Common myeloid progenitor, CD34-positive (primary cell): ENCODE data around the gene SLC12A3.
A peak's percentile ranks its signal among the peaks of the same experiment; 100 is the strongest.

ENCODE experiments used
- CTCF ChIA-PET: fragments of 350-600 bp; sonication (Branson Sonifier 250); formaldehyde crosslinking; loops from one replicate; lab custom pipeline; 2021; ENCODE audit warnings: antibody characterized with exemption; lab: Charles Lee
- POLR2A ChIA-PET: fragments of 350-600 bp; sonication (Branson Sonifier 250); formaldehyde crosslinking; loops from one replicate; lab custom pipeline; 2021; ENCODE audit warnings: antibody characterized with exemption; lab: Charles Lee
- DNase-seq, 3 donors: peaks; one replicate each; pipeline versions ENCODE4 v3.0.0 to v3.0.0-alpha.2; 2013
- H3K27ac ChIP-seq, 2 experiments: 1 replicate in 1 of 2; 2 replicates in 1 of 2; pipeline ENCODE4 v1.7.0; 2013; ENCODE audit warnings: inconsistent platforms in 2 of 2, low read length in 2 of 2, mild to moderate bottlenecking in 2 of 2, low read depth in 1 of 2, moderate library complexity in 1 of 2; ENCODE audit not compliant: severe bottlenecking in 2 of 2, insufficient read depth in 1 of 2, poor library complexity in 1 of 2
- H3K27me3 ChIP-seq, 5 experiments: replicated peaks in 2 of 5; 1 replicate in 3 of 5; 2 replicates in 2 of 5; pipeline versions ENCODE4 v1.6.1 to v1.7.0; 2013; ENCODE audit warnings: low read length in 4 of 5, mild to moderate bottlenecking in 2 of 5, moderate library complexity in 2 of 5, inconsistent platforms in 1 of 5; ENCODE audit not compliant: insufficient read depth in 5 of 5, control insufficient read depth in 4 of 5
- H3K36me3 ChIP-seq, 4 experiments: 1 replicate in 2 of 4; 2 replicates in 2 of 4; pipeline versions ENCODE4 v1.6.1 to v1.7.0; 2013; ENCODE audit warnings: low read length in 3 of 4, control low read depth in 1 of 4, mild to moderate bottlenecking in 1 of 4; ENCODE audit not compliant: control insufficient read depth in 4 of 4, insufficient read depth in 4 of 4
- H3K4me1 ChIP-seq, 4 experiments: 1 replicate in 3 of 4; 2 replicates in 1 of 4; pipeline versions ENCODE4 v1.6.1 to v1.7.1; 2013; ENCODE audit warnings: low read length in 3 of 4, mild to moderate bottlenecking in 3 of 4, control low read depth in 1 of 4, inconsistent platforms in 1 of 4, moderate library complexity in 1 of 4; ENCODE audit not compliant: control insufficient read depth in 4 of 4, insufficient read depth in 4 of 4; ENCODE audit errors: control extremely low read depth in 1 of 4
- H3K4me3 ChIP-seq, 7 experiments: 1 replicate in 4 of 7; 2 replicates in 3 of 7; pipeline versions ENCODE4 v1.5.1 to v1.7.0; 2013; ENCODE audit warnings: mild to moderate bottlenecking in 7 of 7, low read length in 6 of 7, moderate library complexity in 6 of 7, inconsistent platforms in 2 of 7, low read depth in 2 of 7, control low read depth in 1 of 7; ENCODE audit not compliant: insufficient read depth in 4 of 7, control insufficient read depth in 1 of 7; ENCODE audit errors: extremely low read depth in 1 of 7
- H3K9me3 ChIP-seq, 5 experiments: 1 replicate in 4 of 5; 2 replicates in 1 of 5; pipeline versions ENCODE4 v1.6.1 to v1.7.1; 2013; ENCODE audit warnings: low read length in 4 of 5, mild to moderate bottlenecking in 2 of 5, inconsistent platforms in 1 of 5, low read depth in 1 of 5, moderate library complexity in 1 of 5; ENCODE audit not compliant: control insufficient read depth in 4 of 5, insufficient read depth in 2 of 5; ENCODE audit errors: control extremely low read depth in 1 of 5
- WGBS: methylation state at CpG from one replicate; pipeline ENCODE4 v1.1.5; 2013; ENCODE audit not compliant: insufficient coverage; 5-methylcytosine and 5-hydroxymethylcytosine counted together

SLC12A3 gene

DNA sequence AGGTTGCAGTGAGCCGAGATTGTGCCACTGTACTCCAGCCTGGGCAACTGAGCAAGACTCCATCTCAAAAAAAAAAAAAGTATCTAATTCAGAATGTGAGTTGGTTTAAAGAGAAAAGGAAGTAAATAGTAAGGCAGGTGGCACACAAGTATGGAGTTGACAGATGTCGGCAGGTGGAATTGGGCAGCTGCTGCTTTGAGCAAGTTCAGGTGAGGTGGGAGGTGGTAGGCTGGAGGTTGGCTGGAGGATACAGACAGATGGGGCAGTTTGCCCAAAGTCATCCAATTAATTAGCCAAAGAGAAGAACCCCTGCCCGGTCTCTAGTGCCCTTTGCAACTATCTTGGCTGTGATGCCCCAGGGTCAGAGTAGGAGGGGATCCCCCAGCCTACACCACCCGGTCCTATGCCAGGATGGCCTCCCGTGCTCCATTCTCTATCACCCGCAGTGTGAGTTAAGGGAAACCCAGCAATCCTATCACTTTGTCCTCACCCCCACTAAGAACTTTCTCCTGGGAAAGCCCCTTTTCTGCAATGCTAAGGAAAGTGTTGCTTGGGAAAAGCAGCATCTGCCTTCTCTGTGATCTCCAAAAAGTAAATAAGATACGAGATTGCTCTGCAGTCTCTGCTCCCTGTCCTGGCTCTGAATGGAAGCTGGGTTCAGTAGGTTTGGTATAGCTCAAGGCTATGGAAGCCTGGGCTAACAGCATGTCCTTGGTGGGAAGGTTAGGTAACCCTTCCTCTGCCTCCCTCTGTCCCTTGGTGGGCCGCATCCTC lies 32.2 kb downstream of the SLC12A3 start:
- peaks cover 0 to 7% (median 0%) of the 10 kb centered on the region in 4 experiments for H3K4me1 ChIP-seq
- no peaks in the 10 kb centered on the region for H3K9me3 ChIP-seq
- H3K27me3 ChIP-seq: peaks cover 0 to 17% (median 0%) of the 10 kb centered on the region in 5 experiments
- H3K27ac ChIP-seq: no peak overlapping the region
- no peak for DNase-seq
- whole genome bisulfite sequencing: 98% methylated on average over 5 of the region's 8 CpGs
- CTCF ChIA-PET: interaction anchor here (0.9 kb wide), 1 partner anchor 28 kb away, joined by 3 read pairs; no protein-coding TSS in a partner anchor
- POLR2A ChIA-PET: no interaction called here
- H3K36me3 ChIP-seq: no peaks in the 10 kb centered on the region
- H3K4me3 ChIP-seq: no peak overlapping the region

DNA sequence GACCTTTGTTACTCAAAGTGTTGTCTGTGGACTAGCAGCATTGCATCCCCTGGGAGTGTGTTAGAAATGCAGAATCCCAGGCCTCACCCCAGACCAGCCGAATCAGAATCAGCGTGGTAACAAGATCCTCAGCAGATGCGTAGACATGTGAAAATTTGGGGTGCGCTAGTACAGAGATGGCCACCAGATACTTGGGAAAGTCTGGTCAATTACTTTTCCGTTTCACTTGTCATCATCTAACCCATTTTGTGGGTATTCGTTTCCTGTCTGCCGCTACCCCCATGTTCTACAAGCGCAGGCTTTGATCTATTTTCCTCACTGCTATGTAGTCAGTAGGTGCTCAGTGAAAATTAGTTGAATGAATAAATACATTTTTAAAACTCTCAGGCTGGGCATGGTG lies 33.8 kb downstream of the SLC12A3 start:
- no peak overlapping the region for H3K4me3 ChIP-seq
- H3K27me3 ChIP-seq: peaks cover 0 to 18% (median 0%) of the 10 kb centered on the region in 5 experiments
- H3K27ac ChIP-seq: no peak overlapping the region
- no peaks in the 10 kb centered on the region for H3K9me3 ChIP-seq
- WGBS: 81% methylated on average over 6 of the region's 8 CpGs
- ChIA-PET POLR2A (no interaction called here), CTCF (no interaction called here)
- peak in 1 of 3 donors; percentile 28 for DNase-seq
- peaks cover 0 to 7% (median 0%) of the 10 kb centered on the region in 4 experiments for H3K4me1 ChIP-seq
- no peaks in the 10 kb centered on the region for H3K36me3 ChIP-seq

DNA sequence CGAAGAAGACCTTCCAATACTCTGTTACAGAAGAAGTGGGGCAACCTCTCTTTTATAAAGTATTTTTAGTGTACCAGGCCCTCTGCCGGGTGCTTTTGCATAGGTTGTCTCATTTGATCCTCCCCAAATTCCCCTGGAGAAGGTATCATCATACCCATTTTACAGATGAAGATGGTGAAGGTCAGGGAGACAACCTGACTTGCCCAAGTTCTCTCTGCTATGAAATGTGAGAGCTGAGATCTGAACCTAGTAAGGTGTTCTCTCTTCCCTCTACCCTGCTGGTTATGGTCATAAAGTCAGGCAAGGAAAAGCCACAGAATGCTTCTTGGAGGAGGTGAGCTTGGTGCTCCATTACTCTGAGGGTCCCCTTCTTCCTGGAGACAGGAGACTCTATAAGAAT lies 38.9 kb downstream of the SLC12A3 start:
- no peak for DNase-seq
- Histone ChIP-seq H3K27me3 (peaks cover 0 to 18% (median 4%) of the 10 kb centered on the region in 5 experiments), H3K36me3 (no peaks in the 10 kb centered on the region), H3K4me1 (peaks cover 0 to 4% (median 0%) of the 10 kb centered on the region in 4 experiments), H3K4me3 (no peak overlapping the region), H3K9me3 (peaks cover 0 to 3% (median 0%) of the 10 kb centered on the region in 5 experiments), H3K27ac (no peak overlapping the region)
- ChIA-PET POLR2A (no interaction called here), CTCF (interaction anchor here (1.3 kb wide), 1 partner anchor 9 kb away, joined by 4 read pairs; no protein-coding TSS in a partner anchor)
- WGBS: 90% methylated on average over 2 of the region's 2 CpGs

DNA sequence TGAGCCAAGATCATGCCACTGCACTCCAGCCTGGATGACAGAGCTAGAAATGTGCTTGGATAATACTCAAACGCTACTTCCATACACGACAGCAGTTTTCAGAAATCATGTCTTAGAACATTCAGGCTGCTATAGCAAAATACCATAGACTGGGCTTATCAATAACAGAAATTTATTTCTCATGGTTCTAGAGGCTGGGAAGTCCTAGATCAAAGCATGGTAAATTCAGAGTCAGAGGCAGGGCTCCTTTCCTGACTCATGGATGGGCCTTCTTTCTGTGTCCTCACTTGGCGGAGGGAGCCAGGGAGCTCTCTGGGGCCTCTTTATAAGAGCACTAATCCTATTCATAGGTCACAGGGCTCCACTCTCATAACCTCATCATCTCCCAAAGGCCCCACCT lies 42.4 kb downstream of the SLC12A3 start:
- peaks cover 5 to 24% (median 7%) of the 10 kb centered on the region in 4 experiments for H3K4me1 ChIP-seq
- peaks cover 0 to 3% (median 0%) of the 10 kb centered on the region in 5 experiments for H3K9me3 ChIP-seq
- H3K27ac ChIP-seq: no peak overlapping the region
- H3K27me3 ChIP-seq: peaks cover 0 to 6% (median 3%) of the 10 kb centered on the region in 5 experiments
- ChIA-PET POLR2A (no interaction called here), CTCF (no interaction called here)
- no peaks in the 10 kb centered on the region for H3K36me3 ChIP-seq
- no peak overlapping the region for H3K4me3 ChIP-seq
- WGBS: 100% methylated on average over 2 of the region's 3 CpGs
- no peak for DNase-seq

DNA sequence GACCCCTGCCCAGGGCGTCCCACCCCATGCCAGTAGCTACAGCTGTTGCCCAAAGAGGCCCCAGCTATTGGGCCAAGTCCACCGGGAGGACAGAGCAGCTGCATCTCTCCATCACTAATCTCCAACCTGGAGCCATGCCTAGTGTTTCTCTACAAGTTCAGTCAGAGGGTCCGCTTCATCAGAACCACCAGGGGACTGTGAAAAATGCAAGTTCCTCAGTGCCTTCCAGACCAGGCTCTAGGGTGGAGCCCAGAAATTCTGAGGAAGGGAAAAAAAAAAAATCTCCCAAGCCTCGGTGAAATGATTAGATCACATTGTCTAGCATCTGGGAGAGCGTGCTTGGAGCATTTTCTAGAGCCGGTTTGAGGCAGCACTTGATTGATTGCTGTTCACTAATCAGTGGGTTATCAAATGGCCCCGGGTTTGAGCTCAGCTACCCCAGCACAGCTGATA lies 44.5 kb downstream of the SLC12A3 start:
- peaks cover 0 to 9% (median 6%) of the 10 kb centered on the region in 5 experiments for H3K27me3 ChIP-seq
- H3K36me3 ChIP-seq: no peaks in the 10 kb centered on the region
- no peak for DNase-seq
- 99% methylated on average over 6 of the region's 7 CpGs for WGBS
- H3K9me3 ChIP-seq: peaks cover 0 to 3% (median 0%) of the 10 kb centered on the region in 5 experiments
- H3K27ac ChIP-seq: no peak overlapping the region
- H3K4me3 ChIP-seq: no peak overlapping the region
- CTCF ChIA-PET: interaction anchor here (0.6 to 2.4 kb wide), 2 partner anchors 17 to 43 kb away, joined by 3 to 5 read pairs; no protein-coding TSS in a partner anchor
- POLR2A ChIA-PET: no interaction called here
- peaks cover 5 to 30% (median 7%) of the 10 kb centered on the region in 4 experiments for H3K4me1 ChIP-seq

DNA sequence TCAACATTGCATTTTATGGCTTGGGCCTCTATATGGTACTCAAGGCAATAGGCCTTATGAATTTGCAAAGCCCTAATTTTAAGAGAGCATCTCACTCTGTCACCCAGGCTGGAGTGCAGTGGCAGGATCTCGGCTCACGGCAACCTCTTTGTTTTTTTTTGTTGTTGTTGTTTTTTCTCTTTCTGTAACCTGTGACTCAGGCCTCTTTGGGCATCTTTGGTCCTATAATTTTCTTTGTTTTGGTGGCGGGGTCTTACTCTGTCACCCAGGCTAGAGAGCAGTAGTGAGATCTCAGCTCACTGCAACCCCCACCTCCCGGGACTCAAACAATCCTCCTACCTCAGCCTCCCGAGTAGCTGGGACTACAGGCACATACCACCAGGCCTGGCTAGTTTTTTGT lies 45.1 kb downstream of the SLC12A3 start:
- H3K27ac ChIP-seq: no peak overlapping the region
- H3K4me1 ChIP-seq: peaks cover 5 to 30% (median 7%) of the 10 kb centered on the region in 4 experiments
- POLR2A ChIA-PET: no interaction called here
- CTCF ChIA-PET: interaction anchor here (2.4 kb wide), 1 partner anchor 16 kb away, joined by 5 read pairs; no protein-coding TSS in a partner anchor
- H3K27me3 ChIP-seq: peaks cover 0 to 14% (median 8%) of the 10 kb centered on the region in 5 experiments
- H3K36me3 ChIP-seq: no peaks in the 10 kb centered on the region
- no peak overlapping the region for H3K4me3 ChIP-seq
- DNase-seq: no peak
- peaks cover 0 to 3% (median 0%) of the 10 kb centered on the region in 5 experiments for H3K9me3 ChIP-seq
- WGBS: 100% methylated on average over 2 of the region's 5 CpGs
